ENCODE measurements around the gene KRTAP10-6. TPM values are rescaled to one million over a fixed set of nuclear protein-coding genes. Genes with fewer than 3 reads are reported as not detected.

Gene KRTAP10-6
- polyA plus RNA-seq, 2 of the 4 experiments (the other 2 are of a cell fraction): not detected

DNA sequence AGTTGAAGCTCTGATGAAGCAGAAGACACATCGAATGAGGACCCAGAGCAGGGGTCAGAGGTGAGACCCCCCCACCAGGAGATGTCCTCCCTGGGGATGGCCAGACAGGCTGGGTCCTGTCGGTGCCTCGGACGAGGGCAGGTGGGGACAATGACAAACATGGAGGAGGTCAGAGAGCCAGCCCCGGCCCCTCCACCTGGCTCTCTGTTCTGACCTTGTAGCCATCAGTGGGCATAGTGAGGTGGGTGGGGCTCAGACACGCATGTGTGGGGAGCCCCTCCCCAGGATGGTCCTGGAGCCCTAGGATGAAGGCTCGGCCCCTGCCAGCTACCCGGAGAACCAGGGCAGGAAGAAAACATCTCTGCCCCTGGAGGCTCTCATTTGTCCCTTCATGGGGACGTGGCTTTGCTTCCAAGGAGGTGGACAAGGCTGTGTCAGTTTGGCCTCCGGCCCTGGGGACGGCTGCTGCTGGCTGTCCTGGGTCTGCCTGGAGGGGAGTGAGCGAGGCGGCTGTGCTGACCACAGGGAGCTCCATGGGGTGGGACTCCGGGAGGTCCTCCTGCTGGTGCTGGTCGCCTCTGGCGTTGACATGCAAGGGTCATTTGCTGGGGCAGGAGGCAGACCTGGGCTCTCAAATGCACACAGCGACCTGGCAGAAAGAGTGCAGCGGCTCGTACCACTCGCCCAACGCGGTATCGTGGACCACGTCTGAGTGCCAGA lies 2.6 kb downstream of the KRTAP10-6 start:
- no peak for ATAC-seq
- no peak for TF ChIP-seq CBX2 (IDR thresholded peaks at IDR 0.05; ENCODE audit: borderline replicate concordance, low read depth)
- TF ChIP-seq JUNB (IDR thresholded peaks at IDR 0.05): no peak
- TF ChIP-seq ELK1 (IDR thresholded peaks at IDR 0.05; ENCODE audit: low read depth, low read length): no peak
- TF ChIP-seq ZSCAN20 (CRISPR knock-in tag; IDR thresholded peaks at IDR 0.05): no peak
- Histone ChIP-seq H3K4me3 (no peak overlapping the region), H3K9me3 (no peaks in the 10 kb centered on the region), H3K4me1 (no peaks in the 10 kb centered on the region), H3K4me2 (no peak overlapping the region), H3K27ac (no peak overlapping the region)
- ChIA-PET CTCF (no interaction called here), POLR2A (no interaction called here)
- no peak for DNase-seq (ENCODE audit: low read depth in 1 of 2, low spot score in 1 of 2)
- 61% methylated on average over 15 of the region's 24 CpGs for whole genome bisulfite sequencing (ENCODE audit: missing lambda C conversion rate)
- FAIRE-seq: no peak

DNA sequence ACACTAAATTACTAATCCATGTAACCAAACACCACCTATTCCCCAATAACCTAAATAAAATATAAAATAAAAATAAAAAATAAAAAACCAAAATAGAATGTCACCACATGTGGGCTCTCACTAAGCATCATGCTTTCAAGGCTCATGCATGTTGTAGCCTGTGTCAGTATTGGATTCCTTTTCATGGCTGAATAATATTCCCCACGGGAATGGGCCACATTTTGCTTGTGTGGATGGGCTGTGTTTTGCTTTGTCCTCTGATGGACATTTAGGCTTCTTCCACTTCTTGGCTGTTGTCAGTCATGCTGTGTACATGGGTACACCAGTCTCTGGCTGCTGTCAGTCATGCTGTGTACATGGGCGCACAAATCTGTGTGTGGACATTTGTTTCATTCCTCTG lies 3.2 kb downstream of the KRTAP10-6 start:
- Histone ChIP-seq H3K4me1 (no peaks in the 10 kb centered on the region), H3K9me3 (no peaks in the 10 kb centered on the region), H3K4me3 (no peak overlapping the region), H3K4me2 (no peak overlapping the region), H3K27ac (no peak overlapping the region)
- DNase-seq (ENCODE audit: low read depth in 1 of 2, low spot score in 1 of 2) (no peak), FAIRE-seq (no peak), ATAC-seq (no peak)
- TF ChIP-seq RFX5 (IDR thresholded peaks at IDR 0.05) (no peak), NFE2L2 (conservative IDR thresholded peaks at IDR 0.05; ENCODE audit: low read length) (no peak), KDM1A (IDR thresholded peaks at IDR 0.05; ENCODE audit: low read depth) (no peak), ESRRA (IDR thresholded peaks at IDR 0.05; ENCODE audit: borderline replicate concordance, low read length) (no peak), GATA3 (IDR thresholded peaks at IDR 0.05; ENCODE audit: borderline replicate concordance) (no peak), KDM5A (IDR thresholded peaks at IDR 0.05) (no peak), JUN (IDR thresholded peaks at IDR 0.05) (no peak), HEYL (CRISPR knock-in tag; IDR thresholded peaks at IDR 0.05) (no peak), HDAC2 (IDR thresholded peaks at IDR 0.05) (no peak), CHD4 (IDR thresholded peaks at IDR 0.05; ENCODE audit: borderline replicate concordance) (no peak)
- TF ChIP-seq, protein P1, sequence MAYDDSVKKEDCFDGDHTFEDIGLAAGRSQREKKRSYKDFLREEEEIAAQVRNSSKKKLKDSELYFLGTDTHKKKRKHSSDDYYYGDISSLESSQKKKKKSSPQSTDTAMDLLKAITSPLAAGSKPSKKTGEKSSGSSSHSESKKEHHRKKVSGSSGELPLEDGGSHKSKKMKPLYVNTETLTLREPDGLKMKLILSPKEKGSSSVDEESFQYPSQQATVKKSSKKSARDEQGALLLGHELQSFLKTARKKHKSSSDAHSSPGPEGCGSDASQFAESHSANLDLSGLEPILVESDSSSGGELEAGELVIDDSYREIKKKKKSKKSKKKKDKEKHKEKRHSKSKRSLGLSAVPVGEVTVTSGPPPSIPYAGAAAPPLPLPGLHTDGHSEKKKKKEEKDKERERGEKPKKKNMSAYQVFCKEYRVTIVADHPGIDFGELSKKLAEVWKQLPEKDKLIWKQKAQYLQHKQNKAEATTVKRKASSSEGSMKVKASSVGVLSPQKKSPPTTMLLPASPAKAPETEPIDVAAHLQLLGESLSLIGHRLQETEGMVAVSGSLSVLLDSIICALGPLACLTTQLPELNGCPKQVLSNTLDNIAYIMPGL (CRISPR knock-in tag; IDR thresholded peaks at IDR 0.05; ENCODE audit: borderline replicate concordance): no peak
- TF ChIP-seq, protein P2, sequence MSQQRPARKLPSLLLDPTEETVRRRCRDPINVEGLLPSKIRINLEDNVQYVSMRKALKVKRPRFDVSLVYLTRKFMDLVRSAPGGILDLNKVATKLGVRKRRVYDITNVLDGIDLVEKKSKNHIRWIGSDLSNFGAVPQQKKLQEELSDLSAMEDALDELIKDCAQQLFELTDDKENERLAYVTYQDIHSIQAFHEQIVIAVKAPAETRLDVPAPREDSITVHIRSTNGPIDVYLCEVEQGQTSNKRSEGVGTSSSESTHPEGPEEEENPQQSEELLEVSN (IDR thresholded peaks at IDR 0.05; ENCODE audit: borderline replicate concordance, low read depth): no peak
- CTCF ChIA-PET: no interaction called here
- POLR2A ChIA-PET: no interaction called here
- WGBS (ENCODE audit: missing lambda C conversion rate): 50% methylated on average over 2 of the region's 2 CpGs

- no peak for TF ChIP-seq NPAS2 (CRISPR knock-in tag; IDR thresholded peaks at IDR 0.05; ENCODE audit: borderline replicate concordance)
- TF ChIP-seq MYC (IDR thresholded peaks at IDR 0.05; ENCODE audit: borderline replicate concordance, low read length): no peak
- no peak for TF ChIP-seq ZC3H11A (IDR thresholded peaks at IDR 0.05)
- no peak for TF ChIP-seq RAD21 (conservative IDR thresholded peaks at IDR 0.05 in 1 of 2, IDR thresholded peaks at IDR 0.05 in 1 of 2)
- TF ChIP-seq SREBF2 (IDR thresholded peaks at IDR 0.05): no peak
- TF ChIP-seq HOXB5 (CRISPR knock-in tag; IDR thresholded peaks at IDR 0.05): no peak
- TF ChIP-seq ZNF302 (CRISPR knock-in tag; IDR thresholded peaks at IDR 0.05): no peak
- TF ChIP-seq ZFP36 (IDR thresholded peaks at IDR 0.05; ENCODE audit: borderline replicate concordance, partially characterized antibody): no peak
- TF ChIP-seq NFE2L2 (conservative IDR thresholded peaks at IDR 0.05; ENCODE audit: low read length): no peak
- TF ChIP-seq HEYL (CRISPR knock-in tag; IDR thresholded peaks at IDR 0.05): no peak
- no peak for TF ChIP-seq MAFK (IDR thresholded peaks at IDR 0.05; ENCODE audit: partially characterized antibody)
- TF ChIP-seq, protein P3, sequence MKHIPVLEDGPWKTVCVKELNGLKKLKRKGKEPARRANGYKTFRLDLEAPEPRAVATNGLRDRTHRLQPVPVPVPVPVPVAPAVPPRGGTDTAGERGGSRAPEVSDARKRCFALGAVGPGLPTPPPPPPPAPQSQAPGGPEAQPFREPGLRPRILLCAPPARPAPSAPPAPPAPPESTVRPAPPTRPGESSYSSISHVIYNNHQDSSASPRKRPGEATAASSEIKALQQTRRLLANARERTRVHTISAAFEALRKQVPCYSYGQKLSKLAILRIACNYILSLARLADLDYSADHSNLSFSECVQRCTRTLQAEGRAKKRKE (CRISPR knock-in tag; IDR thresholded peaks at IDR 0.05; ENCODE audit: low read depth): no peak
- no peak for TF ChIP-seq FOSB (CRISPR knock-in tag; IDR thresholded peaks at IDR 0.05)
- TF ChIP-seq PBX3 (IDR thresholded peaks at IDR 0.05): no peak
- TF ChIP-seq RFX5 (IDR thresholded peaks at IDR 0.05): no peak
- no peak for TF ChIP-seq NR3C1 (IDR thresholded peaks at IDR 0.05)
- TF ChIP-seq TP53 (CRISPR knock-in tag; IDR thresholded peaks at IDR 0.05): no peak
- no peak for TF ChIP-seq SMC3 (IDR thresholded peaks at IDR 0.05)
- no peak overlapping the region for H3K4me3 ChIP-seq
- peaks cover 10% of the 10 kb centered on the region; the same call in 2 of the 3 replicates for H3K9me3 ChIP-seq
- no peaks in the 10 kb centered on the region for H3K4me1 ChIP-seq
- H3K27ac ChIP-seq: no peak overlapping the region
- DNase-seq (ENCODE audit: low read depth in 1 of 2, low spot score in 1 of 2): no peak
- POLR2A ChIA-PET: no interaction called here
- no peak for ATAC-seq
- FAIRE-seq: no peak
- 33% methylated on average over 3 of the region's 3 CpGs for WGBS (ENCODE audit: missing lambda C conversion rate)
- no peak overlapping the region for H3K4me2 ChIP-seq
- CTCF ChIA-PET: no interaction called here
Observed at GRCh38 chr21:44585892-44586291, 6.4 kb downstream of the KRTAP10-6 start.
